CD4-positive, alpha-beta T cell treated with Interleukin-17A for 4 hours (primary cell): Measurements from ENCODE around the gene CASP7.
"Not testable (repeated sequence)": the region's sequence is repeated elsewhere in the genome, so short reads cannot be mapped to it uniquely, and the experiment has no call there.

Experiments
- DNase-seq: peaks from one replicate; pipeline ENCODE4 v3.0.0-alpha.2; 2020; ENCODE audit warnings: mixed read lengths

CASP7 gene

GRCh38 chr10:113679463-113680189 lies at the start of gene CASP7:
Gene CASP7 (plus strand): TSS chr10:113679912. CDS start chr10:113697494, 17,582 bp downstream.
- DNase-seq, result peak; percentile 81

- no peak for DNase-seq
Measured at GRCh38 chr10:113630929-113631533, 48.7 kb upstream of the CASP7 start.

GRCh38 chr10:113631684-113632367 lies 47.9 kb upstream of the CASP7 start:
- DNase-seq, result no peak

- DNase-seq, result no peak
Measured at GRCh38 chr10:113639966-113640365, 39.7 kb upstream of the CASP7 start.

GRCh38 chr10:113641702-113642101 lies 38.0 kb upstream of the CASP7 start:
- no peak for DNase-seq

- no peak for DNase-seq
Measured at GRCh38 chr10:113643183-113643582, 36.5 kb upstream of the CASP7 start.

GRCh38 chr10:113644185-113645120 lies 35.3 kb upstream of the CASP7 start:
- DNase-seq, result no peak

- DNase-seq, result no peak
Measured at GRCh38 chr10:113646336-113647201, 33.1 kb upstream of the CASP7 start.

GRCh38 chr10:113647812-113648211 lies 31.9 kb upstream of the CASP7 start:
- DNase-seq, result no peak

- no peak for DNase-seq
Measured at GRCh38 chr10:113648478-113648877, 31.2 kb upstream of the CASP7 start.

GRCh38 chr10:113650172-113650571 lies 29.5 kb upstream of the CASP7 start:
- no peak for DNase-seq

GRCh38 chr10:113651021-113651420 lies 28.7 kb upstream of the CASP7 start:
- DNase-seq, result no peak

GRCh38 chr10:113651898-113652297 lies 27.8 kb upstream of the CASP7 start:
- no peak for DNase-seq

- not testable (repeated sequence) for DNase-seq
Measured at GRCh38 chr10:113652456-113652855, 27.3 kb upstream of the CASP7 start.

- no peak for DNase-seq
Measured at GRCh38 chr10:113656896-113657295, 22.8 kb upstream of the CASP7 start.

GRCh38 chr10:113657544-113657943 lies 22.2 kb upstream of the CASP7 start:
- no peak for DNase-seq

- no peak for DNase-seq
Measured at GRCh38 chr10:113661332-113661731, 18.4 kb upstream of the CASP7 start.

- DNase-seq, result no peak
Measured at GRCh38 chr10:113663142-113663541, 16.6 kb upstream of the CASP7 start.

GRCh38 chr10:113663908-113664307 lies 15.8 kb upstream of the CASP7 start, which contains the start of gene NRAP:
Gene NRAP (minus strand): TSS chr10:113664041. CDS start chr10:113663882, 159 bp downstream.
- DNase-seq, result no peak

- DNase-seq, result no peak
Measured at GRCh38 chr10:113665352-113665751, 14.4 kb upstream of the CASP7 start.

- DNase-seq, result no peak
Measured at GRCh38 chr10:113665806-113666354, 13.8 kb upstream of the CASP7 start.
